HEK293T (cell line): Measurements from ENCODE around the gene KATNA1.
"Not testable (repeated sequence)": the region's sequence is repeated elsewhere in the genome, so short reads cannot be mapped to it uniquely, and the experiment has no call there.

Source experiments
- CTCF ChIA-PET: fragments of 350-600 bp; formaldehyde crosslinking; extraction: SDS; loops from one replicate; lab custom pipeline; 2021; ENCODE audit warnings: antibody characterized with exemption, inconsistent platforms; lab: Yijun Ruan, JAX
- POLR2A ChIA-PET: fragments of 350-600 bp; formaldehyde crosslinking; extraction: SDS; loops from one replicate; lab custom pipeline; 2020; ENCODE audit warnings: antibody characterized with exemption, inconsistent platforms; lab: Yijun Ruan, JAX
- DNase-seq: peaks from one replicate; pipeline ENCODE4 v3.0.0; 2012; ENCODE audit warnings: mixed read lengths; ENCODE audit errors: extremely low spot score
- ARNT ChIP-seq: fragments of 450-650 bp; IDR thresholded peaks from 2 replicates; pipeline ENCODE4 v1.6.1; 2017; ENCODE audit warnings: mild to moderate bottlenecking
- BHLHE40 ChIP-seq: fragments of 450-650 bp; IDR thresholded peaks from 2 replicates; pipeline ENCODE4 v1.6.1; 2016; ENCODE audit warnings: mild to moderate bottlenecking, moderate library complexity, borderline replicate concordance
- CTBP1 ChIP-seq: fragments of 450-650 bp; IDR thresholded peaks from 2 replicates; pipeline ENCODE4 v1.6.1; 2016; ENCODE audit warnings: borderline replicate concordance
- ELF4 ChIP-seq: fragments of 450-650 bp; IDR thresholded peaks from 2 replicates; pipeline ENCODE4 v1.6.1; 2017; ENCODE audit warnings: antibody characterized with exemption
- FOXA1 ChIP-seq: fragments of 450-650 bp; IDR thresholded peaks from 2 replicates; pipeline ENCODE4 v1.6.1; 2016; ENCODE audit warnings: mild to moderate bottlenecking
- FOXK2 ChIP-seq: fragments of 450-650 bp; IDR thresholded peaks from 2 replicates; pipeline ENCODE4 v1.6.1; 2016; ENCODE audit warnings: mild to moderate bottlenecking
- FOXM1 ChIP-seq: fragments of 450-650 bp; IDR thresholded peaks from 2 replicates; pipeline ENCODE4 v1.6.1; 2017; ENCODE audit warnings: mild to moderate bottlenecking, borderline replicate concordance
- HDGF ChIP-seq: fragments of 450-650 bp; IDR thresholded peaks from 2 replicates; pipeline ENCODE4 v1.6.1; 2017; ENCODE audit warnings: antibody characterized with exemption, borderline replicate concordance
- L3MBTL2 ChIP-seq: fragments of 450-650 bp; conservative IDR thresholded peaks from 2 replicates; pipeline ENCODE4 v1.6.1; 2016; ENCODE audit warnings: mild to moderate bottlenecking
- LEF1 ChIP-seq: fragments of 450-650 bp; IDR thresholded peaks from 2 replicates; pipeline ENCODE4 v1.6.1; 2017; ENCODE audit warnings: mild to moderate bottlenecking, borderline replicate concordance
- NFRKB ChIP-seq: fragments of 450-650 bp; IDR thresholded peaks from 2 replicates; pipeline ENCODE4 v1.6.1; 2016; ENCODE audit warnings: mild to moderate bottlenecking, moderate library complexity
- PKNOX1 ChIP-seq: fragments of 450-650 bp; IDR thresholded peaks from 2 replicates; pipeline ENCODE4 v1.6.1; 2016
- SP1 ChIP-seq: fragments of 450-650 bp; IDR thresholded peaks from 2 replicates; pipeline ENCODE4 v1.6.1; 2017
- SUZ12 ChIP-seq: fragments of 450-650 bp; IDR thresholded peaks from 2 replicates; pipeline ENCODE4 v1.6.1; 2016; ENCODE audit warnings: mild to moderate bottlenecking
- TARDBP ChIP-seq: fragments of 450-650 bp; IDR thresholded peaks from 2 replicates; pipeline ENCODE4 v1.6.1; 2016
- ZNF384 ChIP-seq: fragments of 450-650 bp; IDR thresholded peaks from 2 replicates; pipeline ENCODE4 v1.6.1; 2016

The KATNA1 gene

GRCh38 chr6:149683256-149683859 lies 34.8 kb upstream of the KATNA1 start:
- no peak for DNase-seq
- ChIA-PET POLR2A (no interaction called here), CTCF (no interaction called here)
- TF ChIP-seq PKNOX1 (no peak), NFRKB (no peak), BHLHE40 (no peak), TARDBP (no peak), ARNT (no peak), FOXA1 (no peak), CTBP1 (no peak), ZNF384 (no peak), ELF4 (no peak), LEF1 (no peak), FOXM1 (no peak), SUZ12 (no peak), L3MBTL2 (no peak), FOXK2 (no peak), HDGF (no peak), SP1 (no peak)

GRCh38 chr6:149681845-149682244 lies 33.3 kb upstream of the KATNA1 start:
- POLR2A ChIA-PET, DNase-seq: not testable (repeated sequence)
- CTCF ChIA-PET, result interaction anchor here (0.5 kb wide), 1 partner anchor 14 kb away, joined by 3 read pairs; no protein-coding TSS in a partner anchor

- DNase-seq, result no peak
- CTCF ChIA-PET, result interaction anchor here (0.5 kb wide), 1 partner anchor 13 kb away, joined by 3 read pairs; no protein-coding TSS in a partner anchor
- TF ChIP-seq CTBP1 (no peak), SUZ12 (no peak), PKNOX1 (no peak), FOXM1 (no peak), TARDBP (no peak), BHLHE40 (no peak), HDGF (no peak), L3MBTL2 (no peak), SP1 (no peak), ARNT (no peak), FOXA1 (no peak)
- POLR2A ChIA-PET, result no interaction called here
Measured at GRCh38 chr6:149681209-149681608, 32.7 kb upstream of the KATNA1 start.

- ChIA-PET CTCF (no interaction called here), POLR2A (no interaction called here)
- TF ChIP-seq SP1 (no peak), ZNF384 (no peak), FOXM1 (no peak), FOXK2 (no peak), ARNT (no peak)
- no peak for DNase-seq
Measured at GRCh38 chr6:149680503-149680902, 32.0 kb upstream of the KATNA1 start.

- DNase-seq, CTCF ChIA-PET: not testable (repeated sequence)
- POLR2A ChIA-PET, result interaction anchor here (1.0 kb wide), 1 partner anchor 45 kb away, joined by 3 read pairs; no protein-coding TSS in a partner anchor
Measured at GRCh38 chr6:149672265-149672664, 23.8 kb upstream of the KATNA1 start.

GRCh38 chr6:149660028-149660427 lies 11.5 kb upstream of the KATNA1 start:
- CTCF ChIA-PET, result no interaction called here

More at GRCh38 chr6:149660028-149660427, 11.5 kb upstream of the KATNA1 start:
- DNase-seq, result no peak
- no peak for TF ChIP-seq FOXA1
- TF ChIP-seq CTBP1, result no peak
- TF ChIP-seq HDGF, result no peak
- no peak for TF ChIP-seq FOXM1
- TF ChIP-seq SUZ12, result no peak
- no peak for TF ChIP-seq TARDBP
- no peak for TF ChIP-seq ARNT
- TF ChIP-seq BHLHE40, result no peak
- TF ChIP-seq NFRKB, result no peak
- TF ChIP-seq L3MBTL2, result no peak
- TF ChIP-seq ZNF384, result no peak
- TF ChIP-seq PKNOX1, result no peak
- no peak for TF ChIP-seq FOXK2
- TF ChIP-seq LEF1, result no peak
- no peak for TF ChIP-seq SP1
- no peak for TF ChIP-seq ELF4
- POLR2A ChIA-PET, result interaction anchor here (0.8 to 3.1 kb wide), 2 partner anchors 13 to 94 kb away, joined by 3 to 14 read pairs; partner anchors contain the start of genes GINM1 and KATNA1
